NCI-H82 (cell line): ENCODE data around the gene SPRR2E.
"Not testable (repeated sequence)": the region's sequence is repeated elsewhere in the genome, so short reads cannot be mapped to it uniquely, and the experiment has no call there.

Experiments
- DNase-seq: peaks from one replicate; lab custom pipeline; 2025; lab: John Stamatoyannopoulos, UW

The SPRR2E gene

DNA sequence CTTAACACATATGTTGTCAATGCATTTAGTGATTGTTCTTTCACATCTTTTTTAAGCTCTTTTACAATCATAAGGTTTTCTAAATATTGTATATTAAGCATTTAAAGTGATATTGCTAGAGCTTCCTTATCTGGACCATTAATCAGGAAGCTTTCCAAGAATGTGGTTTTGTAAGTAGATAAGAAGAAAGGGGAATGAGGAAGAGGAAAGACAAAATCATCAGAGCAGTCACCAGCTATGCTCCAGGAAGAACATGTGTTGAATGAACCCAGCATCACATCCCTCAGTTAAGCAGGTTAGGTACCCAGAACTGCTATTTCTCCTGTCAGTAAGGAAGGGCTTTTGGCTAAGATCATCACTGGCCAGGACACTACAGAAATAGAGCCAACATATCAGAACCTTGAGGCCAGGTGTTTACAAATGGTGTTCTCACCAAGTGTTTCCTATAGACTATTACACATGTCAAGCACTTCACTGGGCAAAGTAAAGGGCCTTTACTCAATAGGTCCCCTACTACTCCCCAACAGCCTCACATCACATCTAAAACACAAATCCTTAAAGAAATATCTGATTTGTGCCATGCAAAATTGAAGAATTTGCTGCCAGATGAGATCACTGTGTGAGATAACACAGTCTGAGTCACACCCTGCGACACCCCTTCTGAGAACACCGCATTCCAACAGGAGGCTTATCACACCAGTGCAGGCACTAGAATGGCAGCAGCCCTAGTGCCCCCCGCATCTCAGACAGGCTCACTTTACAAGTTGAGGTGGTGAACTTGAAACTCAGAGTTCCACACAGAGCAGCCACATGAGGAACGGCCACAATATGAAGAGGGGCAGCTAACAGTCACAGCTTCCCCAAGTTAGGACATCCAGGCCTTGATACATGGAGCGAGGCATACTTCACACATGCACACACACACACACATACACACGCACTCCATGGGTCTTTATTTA is 35.2 kb downstream of the SPRR2E start:
- no peak for DNase-seq

DNA sequence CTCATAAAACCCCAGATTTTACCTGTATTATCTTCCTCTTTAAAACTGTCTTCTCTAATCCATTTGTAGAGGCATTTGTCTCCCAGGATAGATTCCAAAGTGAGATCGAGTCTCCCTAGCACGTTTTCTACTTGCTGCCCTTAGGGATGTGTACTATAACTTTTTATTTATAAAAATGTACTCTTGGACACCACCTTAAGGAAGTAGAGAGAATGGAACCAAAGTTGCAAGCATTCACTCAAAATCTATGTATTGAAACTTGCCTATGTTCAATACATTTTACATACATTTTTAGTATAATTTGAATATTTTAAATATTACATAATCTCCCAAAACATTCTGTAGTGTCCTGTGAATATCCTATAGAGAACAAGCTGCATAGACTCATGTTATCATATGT is 36.2 kb downstream of the SPRR2E start:
- peak; percentile 8 for DNase-seq

DNA sequence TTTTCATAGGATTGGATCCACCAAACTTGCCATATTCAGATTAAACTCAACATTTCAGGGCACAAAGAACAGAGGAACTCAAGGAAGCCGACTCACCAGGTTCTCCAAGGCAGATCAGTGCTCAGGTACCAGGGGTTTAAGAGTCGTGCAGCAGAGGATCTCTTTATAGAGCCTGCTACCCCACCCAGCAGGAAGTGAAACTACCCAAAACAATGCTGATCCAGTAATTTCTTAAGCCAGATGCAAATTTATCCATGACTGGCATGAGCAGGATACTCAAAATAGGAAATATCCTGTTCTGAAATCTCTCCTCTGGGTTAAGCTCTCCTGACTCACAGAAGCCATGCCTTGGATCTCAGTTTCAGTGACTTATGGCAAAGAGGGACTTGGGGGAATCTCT is 37.0 kb downstream of the SPRR2E start, which contains the start of gene SPRR2A:
Gene SPRR2A, minus strand, starts transcription at position 138 of the 400 bp plus-strand sequence. CDS start 777 bp downstream, outside the sequence.
- DNase-seq = no peak

DNA sequence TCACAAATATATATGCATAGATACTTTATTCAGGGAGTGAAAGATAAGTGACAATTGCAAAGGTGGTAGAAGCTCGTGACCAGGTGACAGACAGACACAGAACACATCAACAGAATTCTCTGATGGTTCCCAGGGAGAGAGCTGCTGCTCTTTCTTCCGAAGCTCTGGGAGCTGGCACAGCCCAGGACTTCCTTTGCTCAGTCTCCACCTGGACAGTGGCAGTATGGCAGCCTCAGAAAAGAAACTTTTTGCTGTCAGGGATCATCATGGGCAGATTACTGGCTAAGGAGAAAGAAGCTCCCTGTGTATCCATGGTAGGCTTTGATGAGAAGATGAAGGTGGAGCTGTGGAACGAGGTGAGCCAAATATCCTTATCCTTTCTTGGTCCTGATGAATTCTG is 38.2 kb downstream of the SPRR2E start:
- DNase-seq = not testable (repeated sequence)

DNA sequence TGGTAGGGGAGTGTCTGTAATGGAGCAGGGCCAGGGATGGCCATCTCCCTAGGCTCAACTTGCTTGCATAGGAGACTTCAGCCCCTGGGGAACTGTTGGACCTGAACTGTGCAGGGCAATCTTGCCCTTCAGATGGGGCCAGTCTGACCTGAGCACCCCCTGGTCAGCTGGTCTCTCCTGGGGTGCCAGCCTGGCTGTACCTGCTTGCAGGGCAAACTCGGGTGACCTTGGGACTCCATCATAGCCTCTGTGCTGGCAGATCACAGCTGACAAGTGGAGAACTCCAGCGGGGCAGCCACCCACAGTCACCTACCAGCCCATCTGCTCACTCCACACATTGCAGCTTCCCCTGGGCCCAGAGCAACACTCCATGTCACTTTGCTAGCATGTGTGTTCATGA is 45.1 kb downstream of the SPRR2E start:
- no peak for DNase-seq
